ENCODE measurements around the gene AP3M1. TPM values are rescaled to one million over a fixed set of nuclear protein-coding genes. Genes with fewer than 3 reads are reported as not detected.
A peak's percentile ranks its signal among the peaks of the same experiment; 100 is the strongest.

The AP3M1 gene
- total RNA-seq, 6 experiments from 2014 or later = 16.2 to 22.4 (median 19.9) TPM

GRCh38 chr10:74081941-74082718 lies 68.5 kb downstream of the AP3M1 start:
- DNase-seq = no peak
- peak; percentile 34 to 67 (median 60) for ATAC-seq
- H3K27me3 ChIP-seq = no peaks in the 10 kb centered on the region
- no peak overlapping the region for H3K4me3 ChIP-seq
- no peak overlapping the region for H3K27ac ChIP-seq
- intact Hi-C loops (cut with DNase I) = no loop called here
- H3K4me1 ChIP-seq = peaks cover 0 to 19% (median 8%) of the 10 kb centered on the region in 4 donors
- no peaks in the 10 kb centered on the region for H3K9me3 ChIP-seq
- H3K36me3 ChIP-seq = no peaks in the 10 kb centered on the region
- WGBS (ENCODE audit: insufficient coverage, low coverage, low lambda C conversion rate, missing lambda C conversion rate) = 46% methylated on average over 5 of the region's 5 CpGs
- TF ChIP-seq POLR2A (IDR thresholded peaks at IDR 0.05) (no peak), CTCF (IDR thresholded peaks at IDR 0.05) (no peak)

- Histone ChIP-seq H3K27ac (no peak overlapping the region), H3K4me1 (peaks cover 0 to 19% (median 8%) of the 10 kb centered on the region in 4 donors), H3K27me3 (no peaks in the 10 kb centered on the region), H3K36me3 (no peaks in the 10 kb centered on the region), H3K9me3 (no peaks in the 10 kb centered on the region), H3K4me3 (no peak overlapping the region)
- WGBS (ENCODE audit: insufficient coverage, low coverage, low lambda C conversion rate, missing lambda C conversion rate) = 36% methylated on average over 4 of the region's 4 CpGs
- DNase-seq (no peak), ATAC-seq (peak; percentile 78 to 88 (median 84))
- intact Hi-C loops (cut with DNase I) = no loop called here
- TF ChIP-seq POLR2A (IDR thresholded peaks at IDR 0.05) (no peak), CTCF (IDR thresholded peaks at IDR 0.05) (peak; percentile 62 to 75 (median 68))
These were observed 69.3 kb downstream of the AP3M1 start for GRCh38 chr10:74081192-74081803.

GRCh38 chr10:74079936-74080590 lies 70.6 kb downstream of the AP3M1 start:
- no peaks in the 10 kb centered on the region for H3K36me3 ChIP-seq
- ATAC-seq (no peak), DNase-seq (no peak)
- no peaks in the 10 kb centered on the region for H3K9me3 ChIP-seq
- 61% methylated on average over 2 of the region's 2 CpGs for WGBS (ENCODE audit: insufficient coverage, low coverage, low lambda C conversion rate, missing lambda C conversion rate)
- H3K27me3 ChIP-seq = no peaks in the 10 kb centered on the region
- no peak overlapping the region for H3K4me3 ChIP-seq
- intact Hi-C loops (cut with DNase I) = no loop called here
- no peak overlapping the region for H3K27ac ChIP-seq
- TF ChIP-seq CTCF (IDR thresholded peaks at IDR 0.05) = no peak
- no peak for TF ChIP-seq POLR2A (IDR thresholded peaks at IDR 0.05)
- H3K4me1 ChIP-seq = peaks cover 0 to 19% (median 8%) of the 10 kb centered on the region in 4 donors

- Histone ChIP-seq H3K36me3 (peaks cover 0 to 3% (median 0%) of the 10 kb centered on the region in 4 donors), H3K4me1 (peaks cover 0 to 19% (median 8%) of the 10 kb centered on the region in 4 donors)
These were observed 71.3 kb downstream of the AP3M1 start for GRCh38 chr10:74079028-74079935.

More at GRCh38 chr10:74079028-74079935, 71.3 kb downstream of the AP3M1 start:
- intact Hi-C loops (cut with DNase I) = no loop called here
- H3K9me3 ChIP-seq = no peaks in the 10 kb centered on the region
- DNase-seq (no peak), ATAC-seq (no peak)
- no peak overlapping the region for H3K4me3 ChIP-seq
- WGBS (ENCODE audit: insufficient coverage, low coverage, low lambda C conversion rate, missing lambda C conversion rate) = 74% methylated on average over 4 of the region's 4 CpGs
- no peak overlapping the region for H3K27ac ChIP-seq
- H3K27me3 ChIP-seq = no peaks in the 10 kb centered on the region
- TF ChIP-seq POLR2A (IDR thresholded peaks at IDR 0.05) = no peak
- TF ChIP-seq CTCF (IDR thresholded peaks at IDR 0.05) = no peak
